ENCODE data around the gene OLFML2B.

OLFML2B gene

GRCh38 chr1:161989108-161989507, 34.6 kb downstream of the OLFML2B start:
- no peaks in the 10 kb centered on the region for H3K4me1 ChIP-seq
- H3K36me3 ChIP-seq (replicated peaks), result no peaks in the 10 kb centered on the region
- H3K27me3 ChIP-seq (ENCODE audit: low read depth), result no peaks in the 10 kb centered on the region
- in situ Hi-C loops (cut with MboI; ENCODE audit: low sequenced_read_pairs), result no loop called here
- DNase-seq (ENCODE audit: low spot score in 2 of 2), result no peak
- H3K4me3 ChIP-seq, result no peak overlapping the region
- H3K9me3 ChIP-seq, result no peaks in the 10 kb centered on the region; the same call in 1 of the 2 replicates

- Histone ChIP-seq H3K27me3 (ENCODE audit: low read depth) (no peaks in the 10 kb centered on the region), H3K36me3 (replicated peaks) (no peaks in the 10 kb centered on the region), H3K4me3 (no peak overlapping the region), H3K9me3 (no peaks in the 10 kb centered on the region; the same call in 1 of the 2 replicates), H3K4me1 (no peaks in the 10 kb centered on the region)
- in situ Hi-C loops (cut with MboI; ENCODE audit: low sequenced_read_pairs), result no loop called here
- DNase-seq (ENCODE audit: low spot score in 2 of 2), result no peak
These were observed 35.3 kb downstream of the OLFML2B start for GRCh38 chr1:161988413-161988812.

- Histone ChIP-seq H3K27me3 (ENCODE audit: low read depth) (no peaks in the 10 kb centered on the region), H3K4me3 (no peak overlapping the region), H3K9me3 (no peaks in the 10 kb centered on the region; the same call in 1 of the 2 replicates), H3K4me1 (no peaks in the 10 kb centered on the region), H3K36me3 (replicated peaks) (no peaks in the 10 kb centered on the region)
- DNase-seq (ENCODE audit: low spot score in 2 of 2), result no peak
- in situ Hi-C loops (cut with MboI; ENCODE audit: low sequenced_read_pairs), result no loop called here
These were observed 35.8 kb downstream of the OLFML2B start for GRCh38 chr1:161987872-161988271.

GRCh38 chr1:161987303-161987702, 36.4 kb downstream of the OLFML2B start:
- Histone ChIP-seq H3K4me3 (no peak overlapping the region), H3K9me3 (no peaks in the 10 kb centered on the region; the same call in 1 of the 2 replicates), H3K27me3 (ENCODE audit: low read depth) (no peaks in the 10 kb centered on the region), H3K4me1 (no peaks in the 10 kb centered on the region), H3K36me3 (replicated peaks) (no peaks in the 10 kb centered on the region)
- in situ Hi-C loops (cut with MboI; ENCODE audit: low sequenced_read_pairs), result no loop called here
- no peak for DNase-seq (ENCODE audit: low spot score in 2 of 2)

- Histone ChIP-seq H3K4me1 (no peaks in the 10 kb centered on the region), H3K9me3 (no peaks in the 10 kb centered on the region), H3K36me3 (replicated peaks) (no peaks in the 10 kb centered on the region), H3K4me3 (no peak overlapping the region), H3K27me3 (ENCODE audit: low read depth) (no peaks in the 10 kb centered on the region)
- no peak for DNase-seq (ENCODE audit: low spot score in 2 of 2)
- in situ Hi-C loops (cut with MboI; ENCODE audit: low sequenced_read_pairs), result no loop called here
These were observed 37.3 kb downstream of the OLFML2B start for GRCh38 chr1:161986328-161986727.

- Histone ChIP-seq H3K36me3 (replicated peaks) (no peaks in the 10 kb centered on the region), H3K27me3 (ENCODE audit: low read depth) (no peaks in the 10 kb centered on the region), H3K4me3 (no peak overlapping the region), H3K4me1 (no peaks in the 10 kb centered on the region), H3K9me3 (no peaks in the 10 kb centered on the region)
- no peak for DNase-seq (ENCODE audit: low spot score in 2 of 2)
- in situ Hi-C loops (cut with MboI; ENCODE audit: low sequenced_read_pairs), result no loop called here
These were observed 38.3 kb downstream of the OLFML2B start for GRCh38 chr1:161985301-161985822.

- no peaks in the 10 kb centered on the region for H3K4me1 ChIP-seq
- in situ Hi-C loops (cut with MboI; ENCODE audit: low sequenced_read_pairs), result no loop called here
- no peak overlapping the region for H3K4me3 ChIP-seq
- H3K36me3 ChIP-seq (replicated peaks), result no peaks in the 10 kb centered on the region
- no peak for DNase-seq (ENCODE audit: low spot score in 2 of 2)
- peaks cover 5% of the 10 kb centered on the region; the same call in 1 of the 2 replicates for H3K27me3 ChIP-seq (ENCODE audit: low read depth)
- no peaks in the 10 kb centered on the region for H3K9me3 ChIP-seq
These were observed 39.9 kb downstream of the OLFML2B start for GRCh38 chr1:161983725-161984124.

- Histone ChIP-seq H3K4me1 (no peaks in the 10 kb centered on the region), H3K9me3 (no peaks in the 10 kb centered on the region), H3K36me3 (replicated peaks) (no peaks in the 10 kb centered on the region), H3K4me3 (no peak overlapping the region), H3K27me3 (ENCODE audit: low read depth) (peaks cover 5% of the 10 kb centered on the region; the same call in 1 of the 2 replicates)
- in situ Hi-C loops (cut with MboI; ENCODE audit: low sequenced_read_pairs), result no loop called here
- DNase-seq (ENCODE audit: low spot score in 2 of 2), result no peak
These were observed 40.8 kb downstream of the OLFML2B start for GRCh38 chr1:161982917-161983316.

GRCh38 chr1:161982507-161982895, 41.2 kb downstream of the OLFML2B start:
- no peaks in the 10 kb centered on the region for H3K9me3 ChIP-seq
- peaks cover 5% of the 10 kb centered on the region; the same call in 1 of the 2 replicates for H3K27me3 ChIP-seq (ENCODE audit: low read depth)
- in situ Hi-C loops (cut with MboI; ENCODE audit: low sequenced_read_pairs), result no loop called here
- H3K36me3 ChIP-seq (replicated peaks), result no peaks in the 10 kb centered on the region
- H3K4me1 ChIP-seq, result no peaks in the 10 kb centered on the region
- no peak for DNase-seq (ENCODE audit: low spot score in 2 of 2)
- no peak overlapping the region for H3K4me3 ChIP-seq

GRCh38 chr1:161981735-161982506, 41.7 kb downstream of the OLFML2B start:
- Histone ChIP-seq H3K4me3 (no peak overlapping the region), H3K9me3 (no peaks in the 10 kb centered on the region), H3K36me3 (replicated peaks) (no peaks in the 10 kb centered on the region), H3K27me3 (ENCODE audit: low read depth) (peaks cover 5% of the 10 kb centered on the region; the same call in 1 of the 2 replicates), H3K4me1 (no peaks in the 10 kb centered on the region)
- DNase-seq (ENCODE audit: low spot score in 2 of 2), result no peak
- in situ Hi-C loops (cut with MboI; ENCODE audit: low sequenced_read_pairs), result no loop called here

GRCh38 chr1:161981126-161981525, 42.5 kb downstream of the OLFML2B start:
- no peak for DNase-seq (ENCODE audit: low spot score in 2 of 2)
- Histone ChIP-seq H3K4me1 (no peaks in the 10 kb centered on the region), H3K9me3 (no peaks in the 10 kb centered on the region), H3K27me3 (ENCODE audit: low read depth) (peaks cover 5% of the 10 kb centered on the region; the same call in 1 of the 2 replicates), H3K4me3 (no peak overlapping the region), H3K36me3 (replicated peaks) (no peaks in the 10 kb centered on the region)
- in situ Hi-C loops (cut with MboI; ENCODE audit: low sequenced_read_pairs), result no loop called here

GRCh38 chr1:161978011-161978790, 45.5 kb downstream of the OLFML2B start:
- Histone ChIP-seq H3K4me1 (no peaks in the 10 kb centered on the region), H3K9me3 (no peaks in the 10 kb centered on the region), H3K27me3 (ENCODE audit: low read depth) (peaks cover 5% of the 10 kb centered on the region; the same call in 1 of the 2 replicates), H3K4me3 (no peak overlapping the region), H3K36me3 (replicated peaks) (no peaks in the 10 kb centered on the region)
- in situ Hi-C loops (cut with MboI; ENCODE audit: low sequenced_read_pairs), result no loop called here
- no peak for DNase-seq (ENCODE audit: low spot score in 2 of 2)

GRCh38 chr1:161973924-161974845, 49.5 kb downstream of the OLFML2B start:
- no peaks in the 10 kb centered on the region for H3K4me1 ChIP-seq
- no peaks in the 10 kb centered on the region for H3K36me3 ChIP-seq (replicated peaks)
- H3K27me3 ChIP-seq (ENCODE audit: low read depth), result no peaks in the 10 kb centered on the region
- in situ Hi-C loops (cut with MboI; ENCODE audit: low sequenced_read_pairs), result no loop called here
- no peak overlapping the region for H3K4me3 ChIP-seq
- DNase-seq (ENCODE audit: low spot score in 2 of 2), result no peak
- H3K9me3 ChIP-seq, result no peaks in the 10 kb centered on the region

All from HAP-1 (cell line).